NCI-H2227 treated with DMSO at 0.1 percent for 48 hours (cell line): ENCODE measurements around the gene ARTN.

Experiments
- DNase-seq: peaks from one replicate; lab custom pipeline; 2025; lab: John Stamatoyannopoulos, UW

Gene ARTN

GRCh38 chr1:43986712-43987111 lies 53.1 kb downstream of the ARTN start:
- no peak for DNase-seq
